HT1080 (cell line): ENCODE results near the gene AKR1B1. TPM values are rescaled to one million over a fixed set of nuclear protein-coding genes. Genes with fewer than 3 reads are reported as not detected.
"Not testable (repeated sequence)": the region's sequence is repeated elsewhere in the genome, so short reads cannot be mapped to it uniquely, and the experiment has no call there.

Source experiments
- DNase-seq: peaks from one replicate; pipeline ENCODE4 v3.0.0-alpha.2; 2015; ENCODE audit warnings: low read depth
- polyA plus RNA-seq, 2 experiments: library from polyadenylated mRNA; depleted of rRNA; stranded (reverse); fragments of >200 nt; gene quantifications; 2 replicates each; pipeline ENCODE4 v1.2.3, GENCODE V29; 2015
- total RNA-seq: library from RNA; depleted of rRNA; stranded (reverse); fragments of >200 nt; shearing (Covaris generic); gene quantifications from 2 replicates; pipeline ENCODE4 v1.2.3, GENCODE V29; 2014; rRNA removed

AKR1B1 gene
- 112 and 123 TPM in 2 replicates for total RNA-seq
- 139 and 147 TPM in 2 replicates for polyA plus RNA-seq (2015; cell fraction: cytosol; rRNA removed)
- polyA plus RNA-seq (2015; cell fraction: nucleus; rRNA removed) = 122 and 128 TPM in 2 replicates

DNA sequence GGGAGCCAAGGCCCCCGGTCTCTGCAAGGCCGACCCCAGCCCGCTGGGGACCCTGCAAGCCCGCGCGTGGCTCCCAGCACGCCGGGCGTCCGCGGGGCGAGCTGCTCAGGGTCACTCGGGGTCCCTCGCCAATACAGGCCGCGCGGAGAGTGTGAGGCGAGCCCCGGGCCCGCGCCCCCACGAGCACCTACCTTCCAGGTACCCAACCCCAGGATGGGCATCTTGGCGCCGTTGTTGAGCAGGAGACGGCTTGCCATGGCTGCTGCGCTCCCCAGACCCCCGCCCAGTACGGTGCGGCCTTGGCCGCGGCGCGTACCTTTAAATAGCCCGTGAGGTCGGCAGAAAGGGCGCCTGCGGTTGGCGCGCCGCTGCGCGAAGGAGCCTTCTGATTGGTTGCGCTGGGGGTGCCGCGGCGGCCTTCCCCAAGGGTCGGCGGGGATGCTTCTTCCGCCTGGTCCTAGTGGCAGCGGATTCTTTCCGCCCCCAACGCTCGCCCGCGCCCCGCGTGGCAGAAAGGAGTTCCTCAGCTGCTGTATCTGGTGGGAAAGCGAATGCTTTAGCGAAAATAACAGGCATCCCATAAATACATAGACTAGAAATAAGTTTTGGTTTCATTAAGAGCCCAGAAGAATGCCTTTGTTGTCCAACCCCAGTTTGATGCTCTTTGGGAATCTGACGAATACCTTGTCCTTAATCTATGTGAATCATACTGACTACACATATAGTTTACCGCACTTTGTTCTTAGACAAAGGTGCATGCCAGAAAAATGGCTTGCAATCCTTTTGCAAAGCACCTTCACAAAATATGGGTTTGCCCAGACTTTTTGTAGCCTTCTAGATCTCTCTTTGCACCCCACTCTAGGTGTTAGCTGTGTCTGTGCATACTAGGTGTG lies at the start of gene AKR1B1:
TSS of gene AKR1B1 (minus strand) at position 295 of the 893 bp plus-strand sequence. CDS start at position 257, 38 bp downstream.
- DNase-seq = peak; percentile 94

DNA sequence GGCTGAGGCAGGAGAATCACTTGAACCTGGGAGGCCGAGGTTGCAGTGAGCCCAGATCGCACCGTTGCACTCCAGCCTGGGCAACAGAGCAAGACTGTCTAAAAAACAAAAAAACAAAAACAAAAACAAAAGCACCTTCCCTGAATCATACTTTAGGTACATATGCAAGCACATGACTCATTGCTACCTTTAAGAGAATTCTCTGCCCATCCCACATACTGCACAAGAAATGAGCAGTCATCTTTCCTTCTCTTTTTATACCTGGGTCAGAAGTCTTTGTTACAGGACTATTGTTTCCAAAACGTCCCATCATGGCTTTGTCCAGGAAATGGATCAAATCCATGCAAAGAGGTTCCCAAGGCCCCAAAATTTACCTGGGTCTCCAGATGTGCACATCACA lies 47.0 kb upstream of the AKR1B1 start:
- DNase-seq = no peak

DNA sequence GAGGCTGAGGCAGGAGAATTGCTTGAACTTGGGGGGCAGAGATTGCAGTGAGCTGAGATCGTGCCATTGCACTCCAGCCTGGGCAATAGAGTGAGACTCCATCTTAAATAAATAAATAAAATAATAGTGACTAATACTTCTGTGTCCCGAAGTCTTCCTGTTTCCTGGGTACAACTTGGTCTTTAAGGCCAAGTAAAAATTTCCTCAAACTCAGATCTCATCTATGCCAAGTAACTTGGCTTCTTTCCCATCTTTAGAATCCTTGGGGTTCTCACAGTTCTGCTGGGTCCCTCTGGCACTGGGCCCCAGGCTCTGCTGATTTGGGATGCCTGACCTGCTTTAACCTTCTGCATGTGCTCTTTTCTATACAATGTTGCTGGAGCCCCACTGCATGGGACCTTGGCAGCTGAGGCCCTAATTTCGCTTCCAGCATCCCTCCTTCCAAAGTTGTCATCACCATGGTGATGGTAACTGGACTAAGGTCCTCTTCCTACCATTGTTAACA lies 45.8 kb upstream of the AKR1B1 start:
- no peak for DNase-seq

DNA sequence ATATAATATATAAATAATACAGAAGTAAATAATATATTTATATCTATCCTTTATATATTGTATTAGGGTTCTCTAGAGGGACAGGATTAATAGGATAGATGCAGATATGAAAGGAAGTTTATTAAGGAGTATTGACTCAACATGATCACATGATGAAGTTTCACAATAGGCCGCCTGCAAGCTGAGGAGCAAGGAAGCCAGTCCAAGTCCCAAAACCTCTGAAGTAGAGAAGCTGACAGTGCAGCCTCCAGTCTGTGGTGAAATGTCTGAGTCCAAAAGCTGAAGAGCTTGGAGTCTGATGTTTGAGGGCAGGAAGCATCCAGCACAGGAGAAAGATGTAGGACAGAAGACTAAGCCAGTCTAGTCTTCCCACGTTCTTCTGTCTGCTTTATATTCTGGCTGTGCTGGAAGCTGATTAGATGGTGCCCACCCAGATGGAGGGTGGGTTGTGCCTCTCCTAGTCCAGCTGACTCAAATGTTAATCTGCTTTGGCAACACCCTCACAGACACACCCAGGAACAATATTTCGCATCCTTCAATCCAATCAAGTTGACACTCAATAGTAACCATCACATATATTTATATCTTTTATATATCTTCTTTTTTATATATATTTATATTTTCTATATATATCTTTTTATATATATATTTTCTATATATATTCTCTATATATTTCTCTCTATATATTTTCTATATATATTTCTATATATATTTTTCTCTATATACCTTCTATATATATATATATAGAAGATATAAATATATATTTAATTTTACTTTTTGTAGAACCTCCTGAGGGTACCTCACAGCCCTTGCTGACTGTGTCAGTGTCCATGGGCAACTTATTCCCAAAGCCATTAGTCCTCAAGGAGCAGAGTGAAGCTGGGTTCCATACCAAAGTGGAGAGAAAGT lies 43.8 kb upstream of the AKR1B1 start:
- no peak for DNase-seq

DNA sequence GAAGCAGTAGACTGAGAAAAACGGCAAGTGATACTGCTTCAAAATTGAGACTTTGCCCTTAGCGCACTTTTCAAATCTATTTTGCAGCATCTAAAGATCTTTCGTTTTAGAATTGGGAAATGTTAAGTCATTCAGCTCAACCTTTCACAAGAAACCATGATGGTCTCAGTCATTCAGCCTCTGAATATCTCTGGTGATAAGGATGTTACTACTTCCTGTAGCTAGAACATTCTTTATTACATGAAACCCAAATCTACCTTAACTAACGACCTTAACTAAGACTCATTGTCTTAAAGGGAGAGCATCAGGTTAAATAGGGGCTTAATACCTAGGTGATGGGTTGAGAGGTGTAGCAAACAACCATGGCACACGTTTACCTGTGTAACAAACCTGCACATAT lies 42.1 kb upstream of the AKR1B1 start:
- DNase-seq = no peak

DNA sequence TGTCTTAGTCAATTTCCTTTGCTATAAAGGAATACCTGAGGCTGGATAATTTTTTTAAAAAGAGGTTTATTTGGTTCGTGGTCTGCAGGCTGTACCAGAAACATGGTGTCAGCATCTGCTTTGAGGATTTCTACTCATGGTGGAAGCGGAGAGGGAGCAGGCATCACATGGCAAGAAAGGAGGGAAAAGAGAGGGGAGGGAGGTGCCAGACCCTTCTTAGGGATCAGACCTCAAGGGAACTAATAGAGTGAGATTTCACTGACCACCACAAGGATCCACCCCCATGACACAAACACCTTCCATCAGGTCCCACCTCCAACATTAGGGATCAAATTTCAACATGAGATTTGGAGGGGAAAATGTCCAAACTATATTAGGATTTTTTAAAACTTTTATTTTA lies 41.5 kb upstream of the AKR1B1 start:
- DNase-seq = no peak

DNA sequence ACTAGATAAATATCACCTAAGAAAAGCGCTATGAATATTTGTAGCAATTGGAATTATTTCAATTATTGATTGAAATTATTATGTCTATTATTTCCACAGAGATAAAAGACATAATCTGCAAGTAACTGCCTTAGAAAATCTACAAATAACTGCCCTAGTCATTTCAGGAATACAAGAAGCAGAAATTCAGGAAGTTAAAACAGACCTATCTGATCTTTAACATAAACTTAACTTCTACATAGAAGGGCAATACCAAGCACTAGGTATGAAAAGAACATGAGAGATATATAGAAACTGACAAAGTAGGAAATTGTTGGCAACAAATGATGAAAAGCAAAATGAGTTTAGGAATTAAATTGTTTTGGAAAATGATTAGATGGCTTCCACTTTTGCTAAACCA lies 36.6 kb upstream of the AKR1B1 start:
- no peak for DNase-seq

DNA sequence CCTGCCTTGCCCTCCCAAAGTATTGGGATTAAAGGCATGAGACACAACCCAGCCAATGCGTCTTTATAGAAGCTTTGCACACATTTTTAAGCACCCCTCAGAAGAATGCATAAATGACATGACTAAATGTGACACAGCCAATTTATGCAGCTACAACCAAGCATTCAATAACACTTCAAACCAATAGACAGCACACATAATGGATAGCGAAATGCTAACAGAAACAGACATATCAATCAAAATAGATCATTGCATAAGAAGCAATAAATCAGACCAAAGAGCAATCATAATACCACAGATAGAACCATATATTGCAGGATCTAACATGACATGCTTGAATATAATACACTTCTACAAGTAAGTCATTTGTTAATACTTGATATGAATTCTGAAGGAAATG lies 34.2 kb upstream of the AKR1B1 start:
- no peak for DNase-seq

DNA sequence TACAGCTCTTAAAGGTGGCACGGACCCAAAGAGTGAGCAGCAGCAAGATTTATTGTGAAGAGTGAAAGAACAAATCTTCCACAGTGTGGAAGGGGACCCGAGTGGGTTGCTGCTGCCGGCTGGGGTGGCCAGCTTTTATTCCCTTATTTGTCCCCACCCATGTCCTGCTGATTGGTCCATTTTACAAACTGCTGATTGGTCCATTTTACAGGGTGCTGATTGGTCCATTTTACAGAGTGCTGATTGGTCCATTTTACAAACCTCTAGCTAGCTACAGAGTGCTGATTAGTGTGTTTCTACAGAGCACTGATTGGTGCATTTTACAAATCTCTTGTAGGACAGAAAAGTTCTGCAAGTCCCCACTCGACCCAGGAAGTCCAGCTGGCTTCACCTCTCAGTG lies 28.8 kb upstream of the AKR1B1 start:
- not testable (repeated sequence) for DNase-seq

DNA sequence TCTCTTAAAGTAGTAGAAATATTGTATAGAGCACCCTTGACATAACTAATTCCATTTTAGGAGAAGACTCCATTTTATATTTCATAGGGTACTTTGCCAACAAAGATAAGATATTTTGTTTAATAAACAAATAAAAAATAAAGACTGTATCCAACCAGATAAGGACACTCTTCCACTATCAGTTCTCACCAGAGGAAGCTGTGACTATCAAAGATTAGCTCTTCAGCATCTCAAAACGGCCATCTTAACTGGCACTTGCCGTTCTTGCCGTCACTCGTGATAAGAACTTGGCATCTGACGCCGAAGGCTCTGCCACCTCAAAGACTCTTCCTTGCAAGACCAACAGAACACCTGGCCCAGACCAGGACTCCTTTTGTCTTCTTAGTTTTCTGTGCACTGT lies 26.3 kb upstream of the AKR1B1 start:
- no peak for DNase-seq

DNA sequence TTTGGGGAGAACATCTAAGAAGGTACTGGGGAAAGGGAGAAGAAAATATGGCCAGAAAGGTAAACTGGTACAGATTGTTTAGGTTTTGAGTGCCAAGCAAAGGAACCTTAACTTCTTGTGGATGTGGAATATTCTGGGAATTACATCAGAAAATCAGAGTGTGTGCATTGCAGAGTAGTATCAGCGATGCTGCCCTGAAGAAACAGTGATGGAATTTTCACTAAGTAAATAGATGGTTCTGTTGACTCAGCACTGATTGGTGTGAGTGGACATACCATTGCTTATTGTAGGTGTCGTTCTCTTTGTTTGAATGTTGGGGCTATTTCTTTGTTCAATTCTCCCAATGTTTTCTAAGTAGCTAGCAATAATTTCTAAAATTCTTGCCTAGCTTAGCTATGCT lies 24.4 kb upstream of the AKR1B1 start:
- DNase-seq = no peak

DNA sequence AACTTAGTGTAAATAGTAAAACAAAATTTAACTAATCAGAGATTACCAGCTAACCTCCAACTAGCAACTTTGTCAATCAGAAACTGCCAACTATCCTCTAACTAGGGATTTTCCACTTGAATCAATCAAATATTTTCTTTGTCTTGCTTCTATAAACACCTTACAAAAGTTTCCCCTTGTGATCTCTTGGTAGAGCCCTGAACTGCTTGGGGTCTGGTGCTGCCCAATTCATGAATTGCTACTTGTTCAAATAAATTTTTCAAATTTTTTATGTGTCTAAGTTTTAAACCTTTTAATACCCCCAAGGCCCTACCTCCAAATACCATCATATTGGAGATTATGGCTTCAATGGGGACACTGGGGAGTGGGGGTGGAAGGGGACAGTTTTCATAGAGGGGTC lies 24.0 kb upstream of the AKR1B1 start:
- DNase-seq = no peak

DNA sequence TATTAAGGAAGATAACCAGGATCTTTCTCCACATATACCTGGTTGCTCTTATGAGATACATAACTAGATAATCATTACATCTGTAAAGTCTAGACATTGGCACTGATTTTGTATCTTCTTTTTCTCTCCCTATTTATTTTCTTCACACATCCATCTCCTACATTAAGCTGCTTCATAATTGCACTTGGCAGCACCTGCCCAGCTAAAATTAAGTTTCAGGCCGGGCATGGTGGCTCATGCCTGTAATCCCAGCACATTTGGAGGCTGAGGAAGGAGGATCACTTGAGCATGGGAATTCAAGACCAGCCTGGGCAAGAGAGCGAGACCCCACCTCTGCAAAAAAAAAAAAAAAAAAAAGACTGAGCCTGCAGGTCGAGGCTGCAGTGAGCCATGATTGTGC lies 22.3 kb upstream of the AKR1B1 start:
- no peak for DNase-seq

DNA sequence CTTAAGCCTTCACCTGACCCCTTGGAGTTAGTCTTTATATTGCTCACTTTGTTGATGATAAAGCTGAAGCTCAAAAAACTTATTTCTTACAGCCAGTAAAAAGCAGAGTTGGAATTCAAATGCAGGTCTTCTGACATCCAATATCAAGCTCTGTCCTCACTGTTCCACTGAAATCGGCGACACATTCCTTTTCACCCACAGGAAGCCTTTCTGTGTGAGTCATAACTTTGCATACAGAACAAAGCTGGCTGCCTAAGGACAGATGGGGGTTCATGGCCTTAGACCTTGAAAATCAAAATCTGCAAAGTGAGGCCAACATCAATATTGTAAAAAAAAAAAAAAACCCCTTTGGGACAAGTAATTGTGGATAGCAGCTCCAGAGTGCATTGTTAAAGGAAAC lies 21.8 kb upstream of the AKR1B1 start:
- peak; percentile 82 for DNase-seq

DNA sequence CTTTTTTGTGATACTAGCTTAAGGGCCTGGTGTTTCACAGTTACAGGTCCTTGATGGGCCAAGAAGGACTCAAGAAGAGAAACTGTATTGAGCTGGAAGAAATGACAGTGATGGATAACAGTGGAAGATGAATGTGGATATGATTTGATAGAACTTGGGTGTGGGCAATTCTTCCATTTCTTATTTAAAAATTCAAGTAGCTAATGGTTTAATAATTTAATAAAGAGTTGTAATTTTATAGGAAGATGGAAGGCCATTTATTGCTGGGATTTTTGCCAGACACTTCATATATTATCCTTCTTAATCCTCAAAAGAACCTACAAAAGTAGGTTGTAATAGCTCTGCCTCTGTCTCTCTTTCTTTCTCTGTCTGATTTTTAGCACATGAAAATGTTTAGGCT lies 21.3 kb upstream of the AKR1B1 start:
- no peak for DNase-seq

DNA sequence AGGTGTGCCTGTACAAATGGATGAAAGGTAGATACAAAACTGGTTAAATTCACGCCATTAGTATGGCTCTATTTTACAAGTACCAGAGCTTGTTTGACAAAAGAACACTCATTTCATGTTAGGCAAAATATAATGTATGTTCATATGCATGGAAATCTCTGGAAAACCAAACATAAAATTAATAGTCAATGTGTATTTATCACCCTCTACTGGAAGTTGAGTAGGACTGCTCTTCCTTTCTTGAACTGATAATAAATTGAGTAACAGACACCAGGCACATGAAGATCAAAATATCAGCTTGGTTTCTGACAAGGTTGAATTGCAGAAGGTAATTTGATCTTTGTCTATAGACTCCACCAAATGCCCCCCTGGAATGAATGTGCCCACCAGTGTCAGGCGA lies 19.8 kb upstream of the AKR1B1 start:
- no peak for DNase-seq

DNA sequence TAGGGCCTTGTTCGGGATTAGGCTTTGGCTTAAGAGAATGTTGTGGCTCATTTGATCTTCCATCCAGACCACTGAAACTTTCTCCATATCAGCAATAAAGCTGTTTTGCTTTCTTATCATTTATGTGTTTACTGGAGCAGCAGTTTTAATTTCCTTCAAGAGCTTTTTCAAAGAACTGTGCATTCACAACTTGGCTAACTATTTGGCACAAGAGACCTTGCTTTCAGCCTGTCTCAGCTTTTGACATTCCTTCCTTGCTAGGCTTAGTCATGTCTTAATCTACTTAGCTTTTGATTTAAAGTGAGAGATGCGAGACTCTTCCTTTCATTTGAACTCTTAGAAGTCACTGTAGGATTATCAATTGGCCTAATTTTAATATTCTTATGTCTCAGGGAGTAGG lies 19.1 kb upstream of the AKR1B1 start:
- DNase-seq = no peak

DNA sequence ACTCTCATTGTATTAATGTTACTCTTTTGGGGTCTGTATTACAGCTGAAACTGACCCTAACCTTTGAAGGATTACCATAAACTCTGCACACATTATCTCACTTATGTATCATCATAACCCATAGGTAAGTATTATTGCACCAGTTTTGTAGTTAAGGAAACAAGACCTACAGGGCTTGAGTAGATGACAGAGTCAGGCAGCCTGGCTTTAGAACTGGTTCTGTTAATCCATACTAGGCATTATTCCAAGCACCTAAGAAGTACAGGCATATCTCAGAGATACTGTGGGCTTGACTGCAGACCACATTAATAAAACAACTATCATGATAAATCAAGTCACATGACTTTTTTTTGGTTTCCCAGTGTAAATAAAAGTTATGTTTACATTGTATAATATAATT lies 17.1 kb upstream of the AKR1B1 start:
- DNase-seq = no peak

DNA sequence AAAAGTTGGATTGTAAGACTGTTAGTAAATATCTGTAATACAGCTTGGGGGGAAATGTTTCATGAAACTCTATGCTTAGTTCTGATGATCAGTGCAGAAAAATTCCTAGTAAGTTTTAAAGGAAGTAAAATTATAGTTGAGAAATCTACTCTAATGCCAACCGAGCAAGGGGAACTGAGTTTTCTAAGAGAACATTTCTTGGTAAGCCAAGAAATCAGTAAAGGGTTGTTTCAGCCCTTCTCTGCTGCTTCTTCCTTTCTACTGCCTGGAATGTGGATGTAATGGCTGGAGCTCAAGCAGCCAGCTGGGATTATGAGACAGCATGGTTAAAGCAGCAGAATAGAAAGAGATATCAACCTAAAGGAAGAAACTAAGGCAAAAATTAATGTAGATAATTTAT lies 15.9 kb upstream of the AKR1B1 start:
- DNase-seq = no peak

DNA sequence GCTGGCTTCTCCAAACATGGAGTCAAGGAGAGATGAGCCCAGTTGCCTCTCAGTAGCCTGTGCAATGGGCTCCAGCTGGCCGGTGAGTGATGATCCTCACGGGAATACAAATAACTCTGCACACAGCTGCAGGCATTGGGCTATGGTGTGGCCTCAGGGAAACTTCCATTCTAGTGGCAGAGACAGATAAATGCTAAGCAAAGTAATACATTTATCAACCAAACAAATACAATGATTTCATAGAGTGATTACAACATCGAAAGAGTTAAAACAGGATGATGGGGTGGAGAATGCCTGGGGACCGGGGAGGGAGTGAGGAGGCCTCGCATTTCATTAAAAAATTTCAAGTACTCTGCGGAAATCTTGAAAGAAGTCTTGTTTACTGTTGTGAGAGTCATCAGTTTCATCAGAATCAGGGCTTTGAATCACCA lies 15.0 kb upstream of the AKR1B1 start:
- DNase-seq = no peak

DNA sequence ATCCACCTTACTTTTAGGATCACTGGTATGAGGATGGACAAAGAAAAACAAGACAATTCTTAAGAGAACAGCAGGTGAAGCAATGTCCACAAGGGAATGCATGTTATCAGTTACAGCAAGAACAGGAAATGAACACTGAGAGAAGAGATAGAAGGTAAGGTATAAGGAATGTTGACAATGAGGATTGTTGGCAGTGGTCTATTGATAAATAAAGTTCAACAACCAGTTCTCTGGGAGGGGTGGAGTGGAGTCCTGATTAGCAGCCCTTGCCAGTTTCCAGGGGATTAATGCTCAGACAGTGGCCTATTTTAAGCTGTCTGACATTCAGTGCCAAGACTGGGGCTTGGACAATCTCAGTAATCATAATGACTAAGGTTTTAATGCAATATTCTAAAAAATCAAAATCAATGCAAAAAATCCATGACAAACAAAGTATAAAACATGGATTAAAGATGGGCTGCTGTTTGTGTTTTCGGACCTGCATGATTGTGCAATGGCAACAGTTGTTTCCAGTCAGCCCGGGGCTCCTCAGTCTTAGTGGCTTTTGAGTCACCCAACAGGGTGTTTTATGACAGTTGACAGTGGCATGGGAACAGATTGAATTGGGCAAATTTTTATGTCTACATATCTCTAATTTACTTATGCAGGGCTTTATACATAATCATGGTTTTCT lies 13.8 kb upstream of the AKR1B1 start:
- no peak for DNase-seq
